Vagina (tissue), 2 donors: Measurements from ENCODE around the gene DHDH.

ENCODE experiments used
- CTCF ChIP-seq, 3 experiments: fragments of 450-650 bp in 2 of 3; fragments of 200-600 bp in 1 of 3; sonication (generic) in 1 of 3; IDR thresholded peaks; one replicate each; pipeline ENCODE4 v1.5.1; 2017 to 2019; ENCODE audit warnings: antibody characterized with exemption in 3 of 3, mild to moderate bottlenecking in 2 of 3, moderate library complexity in 2 of 3
- POLR2A ChIP-seq, 2 donors: fragments of 450-650 bp; IDR thresholded peaks; one replicate each; pipeline ENCODE4 v1.6.1; 2017; ENCODE audit warnings: antibody characterized with exemption in 2 of 2, mild to moderate bottlenecking in 2 of 2, moderate library complexity in 2 of 2
- POLR2AphosphoS5 ChIP-seq, 2 donors: sonication (generic); formaldehyde crosslinking; IDR thresholded peaks; one replicate each; pipeline ENCODE4 v1.9.0; 2017; ENCODE audit warnings: antibody characterized with exemption in 2 of 2, mild to moderate bottlenecking in 2 of 2, low read depth in 1 of 2; ENCODE audit not compliant: insufficient read depth in 1 of 2

- TF ChIP-seq CTCF (IDR thresholded peaks at IDR 0.05) (no peak), POLR2A (IDR thresholded peaks at IDR 0.05) (no peak), POLR2AphosphoS5 (IDR thresholded peaks at IDR 0.05; ENCODE audit: insufficient read depth in 1 of 2, low read depth in 1 of 2) (no peak)
Observed at GRCh38 chr19:48986211-48986610, 52.7 kb downstream of the DHDH start.
